Measurements from ENCODE around the gene GDAP2.

GRCh38 chr1:117925981-117926380 is 3.4 kb downstream of the GDAP2 start:
- TF ChIP-seq CTCF (IDR thresholded peaks at IDR 0.05; ENCODE audit: extremely low read depth in 1 of 2, insufficient read depth in 1 of 2, low read depth in 1 of 2, low read length in 2 of 2) (no peak), POLR2A (IDR thresholded peaks at IDR 0.05; ENCODE audit: low read depth, low read length) (no peak), EZH2 (IDR thresholded peaks at IDR 0.05; ENCODE audit: borderline replicate concordance, low read depth, low read length, severe bottlenecking) (no peak), POLR2AphosphoS5 (IDR thresholded peaks at IDR 0.05; ENCODE audit: insufficient read depth, low read depth, low read length) (no peak), MYC (IDR thresholded peaks at IDR 0.05; ENCODE audit: low read depth, low read length) (no peak), MAX (IDR thresholded peaks at IDR 0.05; ENCODE audit: insufficient read depth, insufficient read length) (no peak), FOS (IDR thresholded peaks at IDR 0.05; ENCODE audit: borderline replicate concordance, insufficient read depth, low read length) (no peak), GATA2 (IDR thresholded peaks at IDR 0.05; ENCODE audit: insufficient read depth, insufficient read length, low read depth, low read length) (no peak)

All from endothelial cell of umbilical vein (primary cell).